ENCODE data around the gene TSTD1. TPM values are rescaled to one million over a fixed set of nuclear protein-coding genes. Genes with fewer than 3 reads are reported as not detected.

Gene TSTD1
- total and polyA plus RNA-seq, 2 of the 8 experiments (the other 6 are each of a cell fraction or from before 2014, with no cell fraction given), result 60.9 to 314 TPM

- no peaks in the 10 kb centered on the region for H3K9me3 ChIP-seq (ENCODE audit: insufficient read depth in 2 of 2, low read depth in 1 of 2, low read length in 1 of 2)
- no peak overlapping the region for H3K18ac ChIP-seq (ENCODE audit: extremely low read depth, low read length)
- peaks cover 2 to 18% of the 10 kb centered on the region in 2 experiments for H4K20me1 ChIP-seq (replicated peaks in 1 of 2; ENCODE audit: control insufficient read depth in 1 of 2, insufficient read depth in 2 of 2, low read length in 2 of 2)
- H3K56ac ChIP-seq (replicated peaks; ENCODE audit: insufficient read length, low read depth, low read length), result no peak overlapping the region
- no peak overlapping the region for H3K4me3 ChIP-seq (ENCODE audit: extremely low read depth in 1 of 4, insufficient read depth in 2 of 4, low read depth in 3 of 4, low read length in 4 of 4)
- peaks cover 0 to 39% of the 10 kb centered on the region in 2 experiments; a peak in 3 of 4 replicates for H3K79me2 ChIP-seq (ENCODE audit: control insufficient read depth in 1 of 2, insufficient read depth in 2 of 2, low read length in 2 of 2)
- H2BK15ac ChIP-seq (ENCODE audit: low read length), result no peak overlapping the region
- peaks cover 0 to 3% (median 0%) of the 10 kb centered on the region in 4 experiments; a peak in 2 of 7 replicates for H3K4me1 ChIP-seq (replicated peaks in 1 of 4; ENCODE audit: control insufficient read depth in 3 of 4, insufficient read depth in 4 of 4, low read length in 3 of 4)
- 87% methylated on average over 10 of the region's 11 CpGs; no CpG with 5 or more reads in 1 of the 2 experiments for WGBS, 2 experiments (ENCODE audit: extremely low coverage in 1 of 2, insufficient coverage in 1 of 2, insufficient read length in 1 of 2, insufficient replicate concordance in 2 of 2, low coverage in 1 of 2, low lambda C conversion rate in 2 of 2, missing lambda C conversion rate in 1 of 2)
- no peak overlapping the region for H2BK120ac ChIP-seq (replicated peaks; ENCODE audit: low read depth, low read length)
- H3K27me3 ChIP-seq (replicated peaks in 1 of 4; ENCODE audit: control insufficient read depth in 3 of 4, extremely low read depth in 1 of 4, insufficient read depth in 3 of 4, low read length in 3 of 4), result no peaks in the 10 kb centered on the region
- peaks cover 33 to 54% (median 38%) of the 10 kb centered on the region in 4 experiments for H3K36me3 ChIP-seq (ENCODE audit: control insufficient read depth in 2 of 4, insufficient read depth in 4 of 4, low read length in 3 of 4)
- no peak overlapping the region for H3K4ac ChIP-seq (replicated peaks; ENCODE audit: insufficient read length, low read depth, low read length)
- no peak for DNase-seq (ENCODE audit: low read depth in 1 of 2, low spot score in 2 of 2)
- no peak overlapping the region for H4K91ac ChIP-seq (replicated peaks; ENCODE audit: insufficient read length, low read length)
- H3K23ac ChIP-seq (ENCODE audit: insufficient read length), result no peak overlapping the region
- no peak overlapping the region; the same call in 1 of the 2 replicates for H2BK5ac ChIP-seq (ENCODE audit: low read depth, low read length)
- no peak overlapping the region for H2AFZ ChIP-seq (ENCODE audit: low read length)
- no peak for FAIRE-seq
- CTCF ChIA-PET (ENCODE audit: partially characterized antibody), result interaction anchor here (0.6 to 5.1 kb wide), 8 partner anchors 10 to 166 kb away, joined by 3 to 58 read pairs (median 5); partner anchors contain the start of genes F11R and USF1
- H2AK5ac ChIP-seq (ENCODE audit: low read depth, low read length), result no peak overlapping the region
- no peak overlapping the region for H3K9ac ChIP-seq (replicated peaks in 1 of 4; ENCODE audit: extremely low read depth in 1 of 4, low read depth in 3 of 4, low read length in 3 of 4)
- no peak overlapping the region for H2BK12ac ChIP-seq (ENCODE audit: low read depth, low read length)
- H3K27ac ChIP-seq (ENCODE audit: low read depth, low read length), result no peak overlapping the region
- H3K23me2 ChIP-seq (ENCODE audit: low read depth, low read length), result no peaks in the 10 kb centered on the region
- no peak overlapping the region for H3K4me2 ChIP-seq (ENCODE audit: insufficient read depth in 1 of 2, low read depth in 2 of 2, low read length in 2 of 2)
- no peak overlapping the region for H2BK20ac ChIP-seq (ENCODE audit: low read length)
- no peak overlapping the region for H4K5ac ChIP-seq (ENCODE audit: insufficient read length, low read depth, low read length)
- peaks cover 8% of the 10 kb centered on the region for H3K79me1 ChIP-seq (ENCODE audit: low read depth, low read length)
- H3K14ac ChIP-seq (ENCODE audit: insufficient read length), result no peak overlapping the region
- no peak overlapping the region for H4K8ac ChIP-seq (ENCODE audit: extremely low read depth, insufficient read depth, low read length)
- POLR2A ChIA-PET (ENCODE audit: partially characterized antibody), result interaction anchor here (1.2 to 1.8 kb wide), 4 partner anchors 20 to 176 kb away, joined by 3 to 5 read pairs (median 4); partner anchors contain the start of genes DEDD, F11R and ITLN2
- TF ChIP-seq TAF7 (optimal IDR thresholded peaks at IDR 0.05; ENCODE audit: borderline replicate concordance, low read depth, low read length) (no peak), NANOG (IDR thresholded peaks at IDR 0.05; ENCODE audit: insufficient read depth, low read depth, low read length, poor library complexity, severe bottlenecking) (no peak), NRF1 (IDR thresholded peaks at IDR 0.05; ENCODE audit: low read depth, low read length) (no peak), SAP30 (IDR thresholded peaks at IDR 0.05; ENCODE audit: insufficient read depth, insufficient replicate concordance, low read length) (no peak), KDM5A (IDR thresholded peaks at IDR 0.05; ENCODE audit: low read length) (no peak), RNF2 (IDR thresholded peaks at IDR 0.05; ENCODE audit: borderline replicate concordance, low read depth, low read length, missing control alignments, poor library complexity, severe bottlenecking) (no peak), SP4 (IDR thresholded peaks at IDR 0.05; ENCODE audit: low read length) (no peak), KDM1A (IDR thresholded peaks at IDR 0.05; ENCODE audit: borderline replicate concordance, low read length) (no peak), BACH1 (IDR thresholded peaks at IDR 0.05; ENCODE audit: low read length) (no peak)
- TF ChIP-seq, protein P1, sequence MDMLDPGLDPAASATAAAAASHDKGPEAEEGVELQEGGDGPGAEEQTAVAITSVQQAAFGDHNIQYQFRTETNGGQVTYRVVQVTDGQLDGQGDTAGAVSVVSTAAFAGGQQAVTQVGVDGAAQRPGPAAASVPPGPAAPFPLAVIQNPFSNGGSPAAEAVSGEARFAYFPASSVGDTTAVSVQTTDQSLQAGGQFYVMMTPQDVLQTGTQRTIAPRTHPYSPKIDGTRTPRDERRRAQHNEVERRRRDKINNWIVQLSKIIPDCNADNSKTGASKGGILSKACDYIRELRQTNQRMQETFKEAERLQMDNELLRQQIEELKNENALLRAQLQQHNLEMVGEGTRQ (IDR thresholded peaks at IDR 0.05; ENCODE audit: low read length), result no peak
Observed at GRCh38 chr1:161000736-161001480, 37.9 kb downstream of the TSTD1 start.

All from H1 (cell line).